Liver (tissue), 3 donors: ENCODE data around the gene CNTN2.

Experiments used
- EGR1 ChIP-seq, 2 donors: IDR thresholded peaks; 2 replicates each; pipeline ENCODE4 v1.6.1; 2016 to 2018; ENCODE audit warnings: antibody characterized with exemption in 2 of 2, low read depth in 2 of 2
- GABPA ChIP-seq, 2 donors: IDR thresholded peaks in 1 of 2; conservative IDR thresholded peaks in 1 of 2; 2 replicates each; pipeline ENCODE4 v1.6.1; 2016; ENCODE audit warnings: antibody characterized with exemption in 2 of 2, mild to moderate bottlenecking in 1 of 2, moderate library complexity in 1 of 2
- RAD21 ChIP-seq, 2 donors: IDR thresholded peaks; 2 replicates each; pipeline ENCODE4 v1.6.1; 2016; ENCODE audit warnings: antibody characterized with exemption in 2 of 2, mild to moderate bottlenecking in 2 of 2
- REST ChIP-seq: IDR thresholded peaks from 2 replicates; pipeline ENCODE4 v1.6.1; 2016; ENCODE audit warnings: antibody characterized with exemption, mild to moderate bottlenecking
- TAF1 ChIP-seq: conservative IDR thresholded peaks from 2 replicates; pipeline ENCODE4 v1.6.1; 2016; ENCODE audit warnings: antibody characterized with exemption, mild to moderate bottlenecking
- TF ChIP-seq, protein P1 (sequence below): fragments of 150-350 bp; IDR thresholded peaks from 2 replicates; pipeline ENCODE4 v1.5.1; 2017; ENCODE audit warnings: improper control_type of control experiment, low read depth, low read length; ENCODE audit not compliant: missing input control
- TF ChIP-seq, protein P2 (sequence below): IDR thresholded peaks from 2 replicates; pipeline ENCODE4 v1.6.1; 2016; ENCODE audit warnings: antibody characterized with exemption
- TF ChIP-seq, protein P3 (sequence below): IDR thresholded peaks from 2 replicates; pipeline ENCODE4 v1.6.1; 2016; ENCODE audit warnings: antibody characterized with exemption
- donor health status: healthy.
- donor health status: healthy.

DNA sequence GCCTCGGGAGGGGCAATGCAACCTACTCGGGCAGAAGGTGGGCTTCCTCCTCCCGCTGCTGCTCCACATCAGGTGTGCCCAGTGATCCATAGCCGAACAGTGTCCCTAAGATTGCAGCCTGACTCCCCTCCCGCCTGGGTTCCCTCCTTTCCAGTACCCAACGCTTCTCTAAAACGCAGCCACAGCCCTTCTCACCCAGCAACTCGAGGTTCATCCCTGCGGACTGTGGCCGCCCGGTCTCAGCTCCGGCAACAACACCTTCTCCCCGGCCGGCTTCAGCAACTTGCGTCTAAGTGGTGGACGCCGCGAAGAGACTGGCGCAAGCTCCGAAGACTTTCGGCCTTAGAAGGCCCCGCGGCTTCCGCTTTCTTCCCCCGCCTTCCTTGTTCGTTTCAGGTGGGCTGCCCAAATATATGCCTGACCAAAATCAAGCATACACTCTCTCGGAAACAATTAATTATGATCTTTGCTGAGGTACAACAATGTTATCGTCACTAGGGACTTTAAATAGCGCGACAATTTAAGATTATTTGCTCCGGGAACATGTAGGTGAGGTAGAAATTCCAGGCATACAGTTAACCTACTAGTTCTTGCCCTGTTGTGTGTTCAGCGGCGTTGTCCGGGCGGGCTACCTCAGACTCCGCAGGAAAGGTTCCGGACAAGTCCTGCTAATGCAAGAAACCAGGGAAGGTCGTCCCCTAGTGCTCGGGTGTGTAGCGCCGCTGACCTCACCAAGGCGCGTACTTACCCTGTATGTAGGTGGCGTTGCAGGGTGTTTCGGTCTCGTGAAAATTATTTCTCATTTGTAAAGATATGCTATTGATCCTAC lies 78.9 kb downstream of the CNTN2 start, which contains the start of gene RBBP5:
- TF ChIP-seq, protein P1, sequence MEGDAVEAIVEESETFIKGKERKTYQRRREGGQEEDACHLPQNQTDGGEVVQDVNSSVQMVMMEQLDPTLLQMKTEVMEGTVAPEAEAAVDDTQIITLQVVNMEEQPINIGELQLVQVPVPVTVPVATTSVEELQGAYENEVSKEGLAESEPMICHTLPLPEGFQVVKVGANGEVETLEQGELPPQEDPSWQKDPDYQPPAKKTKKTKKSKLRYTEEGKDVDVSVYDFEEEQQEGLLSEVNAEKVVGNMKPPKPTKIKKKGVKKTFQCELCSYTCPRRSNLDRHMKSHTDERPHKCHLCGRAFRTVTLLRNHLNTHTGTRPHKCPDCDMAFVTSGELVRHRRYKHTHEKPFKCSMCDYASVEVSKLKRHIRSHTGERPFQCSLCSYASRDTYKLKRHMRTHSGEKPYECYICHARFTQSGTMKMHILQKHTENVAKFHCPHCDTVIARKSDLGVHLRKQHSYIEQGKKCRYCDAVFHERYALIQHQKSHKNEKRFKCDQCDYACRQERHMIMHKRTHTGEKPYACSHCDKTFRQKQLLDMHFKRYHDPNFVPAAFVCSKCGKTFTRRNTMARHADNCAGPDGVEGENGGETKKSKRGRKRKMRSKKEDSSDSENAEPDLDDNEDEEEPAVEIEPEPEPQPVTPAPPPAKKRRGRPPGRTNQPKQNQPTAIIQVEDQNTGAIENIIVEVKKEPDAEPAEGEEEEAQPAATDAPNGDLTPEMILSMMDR = peak; percentile 55
- TF ChIP-seq REST = peak; percentile 65
- TF ChIP-seq, protein P2, sequence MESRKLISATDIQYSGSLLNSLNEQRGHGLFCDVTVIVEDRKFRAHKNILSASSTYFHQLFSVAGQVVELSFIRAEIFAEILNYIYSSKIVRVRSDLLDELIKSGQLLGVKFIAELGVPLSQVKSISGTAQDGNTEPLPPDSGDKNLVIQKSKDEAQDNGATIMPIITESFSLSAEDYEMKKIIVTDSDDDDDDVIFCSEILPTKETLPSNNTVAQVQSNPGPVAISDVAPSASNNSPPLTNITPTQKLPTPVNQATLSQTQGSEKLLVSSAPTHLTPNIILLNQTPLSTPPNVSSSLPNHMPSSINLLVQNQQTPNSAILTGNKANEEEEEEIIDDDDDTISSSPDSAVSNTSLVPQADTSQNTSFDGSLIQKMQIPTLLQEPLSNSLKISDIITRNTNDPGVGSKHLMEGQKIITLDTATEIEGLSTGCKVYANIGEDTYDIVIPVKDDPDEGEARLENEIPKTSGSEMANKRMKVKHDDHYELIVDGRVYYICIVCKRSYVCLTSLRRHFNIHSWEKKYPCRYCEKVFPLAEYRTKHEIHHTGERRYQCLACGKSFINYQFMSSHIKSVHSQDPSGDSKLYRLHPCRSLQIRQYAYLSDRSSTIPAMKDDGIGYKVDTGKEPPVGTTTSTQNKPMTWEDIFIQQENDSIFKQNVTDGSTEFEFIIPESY = peak; percentile 91
- TF ChIP-seq TAF1 = peak; percentile 89
- TF ChIP-seq, protein P3, sequence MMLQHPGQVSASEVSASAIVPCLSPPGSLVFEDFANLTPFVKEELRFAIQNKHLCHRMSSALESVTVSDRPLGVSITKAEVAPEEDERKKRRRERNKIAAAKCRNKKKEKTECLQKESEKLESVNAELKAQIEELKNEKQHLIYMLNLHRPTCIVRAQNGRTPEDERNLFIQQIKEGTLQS = peak; percentile 72
- peak; percentile 62 to 73 for TF ChIP-seq RAD21 (IDR thresholded peaks at IDR 0.05)
- TF ChIP-seq GABPA (IDR thresholded peaks at IDR 0.05 in 1 of 2, conservative IDR thresholded peaks at IDR 0.05 in 1 of 2) = peak; percentile 87 to 94
- peak; percentile 68 to 71 for TF ChIP-seq EGR1 (IDR thresholded peaks at IDR 0.05; ENCODE audit: low read depth in 2 of 2)
